Endothelial cell (in vitro differentiated cells): ENCODE results near the gene TAF11. TPM values are rescaled to one million over a fixed set of nuclear protein-coding genes. Genes with fewer than 3 reads are reported as not detected.

Source experiments
- DNase-seq: peaks from one replicate; pipeline ENCODE4 v3.0.0; 2021; ENCODE audit warnings: low spot score
- H3K27ac Mint-ChIP-seq: one replicate; pipeline ENCODE4 v1.8.0; 2021; ENCODE audit warnings: mixed read lengths, inconsistent platforms; ENCODE audit not compliant: unreplicated experiment
- H3K27me3 Mint-ChIP-seq: one replicate; pipeline ENCODE4 v1.8.0; 2021; ENCODE audit warnings: mild to moderate bottlenecking, moderate library complexity, mixed read lengths, inconsistent platforms; ENCODE audit not compliant: unreplicated experiment
- H3K36me3 Mint-ChIP-seq: one replicate; pipeline ENCODE4 v1.8.0; 2021; ENCODE audit warnings: mild to moderate bottlenecking, low read depth, mixed read lengths, inconsistent platforms; ENCODE audit not compliant: unreplicated experiment
- H3K4me1 Mint-ChIP-seq: one replicate; pipeline ENCODE4 v1.8.0; 2021; ENCODE audit warnings: mild to moderate bottlenecking, mixed read lengths, inconsistent platforms; ENCODE audit not compliant: unreplicated experiment
- H3K4me3 Mint-ChIP-seq: one replicate; pipeline ENCODE4 v1.8.0; 2021; ENCODE audit warnings: mild to moderate bottlenecking, mixed read lengths, inconsistent platforms; ENCODE audit not compliant: unreplicated experiment
- H3K9me3 Mint-ChIP-seq: one replicate; pipeline ENCODE4 v1.8.0; 2021; ENCODE audit warnings: mixed read lengths, inconsistent platforms; ENCODE audit not compliant: unreplicated experiment
- total RNA-seq: library from RNA; stranded (reverse); fragmentation: NEBNext Ultra II Directional; extraction: Animal tissue kit (Norgen Biotek cat#: 25700); gene quantifications from one replicate; pipeline ENCODE4 v1.2.1, GENCODE V29; 2021; ENCODE audit not compliant: unreplicated experiment
- TF ChIP-seq, protein P1 (sequence below): fragments of 200-600 bp; sonication (generic); IDR thresholded peaks from one replicate; pipeline ENCODE4 v1.5.0; 2021; ENCODE audit warnings: antibody characterized with exemption; ENCODE audit not compliant: unreplicated experiment

TAF11 gene
- total RNA-seq, 1 donor from 2014 or later, result 45.9 TPM

DNA sequence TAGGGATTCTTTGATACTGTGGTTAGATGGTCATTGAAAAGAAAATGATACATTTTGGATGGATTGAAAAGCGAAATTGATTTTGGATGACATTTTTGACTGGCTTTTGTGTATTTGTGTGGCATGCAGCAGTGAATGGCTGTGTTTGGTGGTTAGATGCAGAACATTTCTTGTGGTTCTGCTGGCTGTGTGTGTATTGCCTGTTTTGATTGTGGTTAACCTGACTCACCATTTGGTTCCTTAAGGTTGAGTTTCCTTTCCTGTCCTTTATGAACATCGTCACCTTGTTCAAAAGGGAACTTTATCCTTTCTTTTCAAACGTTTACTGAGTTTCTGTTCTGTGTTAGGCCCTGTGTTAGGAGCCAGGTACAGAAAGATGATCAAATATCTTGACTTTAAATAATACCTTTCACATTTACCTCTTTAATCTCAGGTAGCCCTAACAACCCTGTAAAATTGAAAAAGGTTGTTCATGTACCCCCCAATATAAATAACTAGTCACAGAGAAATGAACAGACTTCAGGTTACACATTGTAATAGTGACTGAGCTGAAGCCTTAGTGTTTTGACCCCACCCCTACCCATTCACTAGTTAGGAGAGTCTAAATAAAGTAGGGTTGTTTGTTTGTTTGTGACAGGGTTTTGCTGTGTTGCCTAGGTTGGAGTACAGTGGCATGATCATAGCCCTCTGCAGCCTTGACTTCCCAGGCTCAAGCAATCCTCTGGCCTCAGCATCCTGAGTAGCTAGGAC lies 25.0 kb upstream of the TAF11 start:
- peaks cover under 1% of the 10 kb centered on the region for H3K36me3 Mint-ChIP-seq
- H3K9me3 Mint-ChIP-seq, result no peaks in the 10 kb centered on the region
- H3K4me1 Mint-ChIP-seq, result peaks cover 22% of the 10 kb centered on the region
- H3K27ac Mint-ChIP-seq, result no peak overlapping the region
- TF ChIP-seq, protein P1, sequence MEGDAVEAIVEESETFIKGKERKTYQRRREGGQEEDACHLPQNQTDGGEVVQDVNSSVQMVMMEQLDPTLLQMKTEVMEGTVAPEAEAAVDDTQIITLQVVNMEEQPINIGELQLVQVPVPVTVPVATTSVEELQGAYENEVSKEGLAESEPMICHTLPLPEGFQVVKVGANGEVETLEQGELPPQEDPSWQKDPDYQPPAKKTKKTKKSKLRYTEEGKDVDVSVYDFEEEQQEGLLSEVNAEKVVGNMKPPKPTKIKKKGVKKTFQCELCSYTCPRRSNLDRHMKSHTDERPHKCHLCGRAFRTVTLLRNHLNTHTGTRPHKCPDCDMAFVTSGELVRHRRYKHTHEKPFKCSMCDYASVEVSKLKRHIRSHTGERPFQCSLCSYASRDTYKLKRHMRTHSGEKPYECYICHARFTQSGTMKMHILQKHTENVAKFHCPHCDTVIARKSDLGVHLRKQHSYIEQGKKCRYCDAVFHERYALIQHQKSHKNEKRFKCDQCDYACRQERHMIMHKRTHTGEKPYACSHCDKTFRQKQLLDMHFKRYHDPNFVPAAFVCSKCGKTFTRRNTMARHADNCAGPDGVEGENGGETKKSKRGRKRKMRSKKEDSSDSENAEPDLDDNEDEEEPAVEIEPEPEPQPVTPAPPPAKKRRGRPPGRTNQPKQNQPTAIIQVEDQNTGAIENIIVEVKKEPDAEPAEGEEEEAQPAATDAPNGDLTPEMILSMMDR, result no peak
- DNase-seq, result no peak
- no peaks in the 10 kb centered on the region for H3K27me3 Mint-ChIP-seq
- no peak overlapping the region for H3K4me3 Mint-ChIP-seq

DNA sequence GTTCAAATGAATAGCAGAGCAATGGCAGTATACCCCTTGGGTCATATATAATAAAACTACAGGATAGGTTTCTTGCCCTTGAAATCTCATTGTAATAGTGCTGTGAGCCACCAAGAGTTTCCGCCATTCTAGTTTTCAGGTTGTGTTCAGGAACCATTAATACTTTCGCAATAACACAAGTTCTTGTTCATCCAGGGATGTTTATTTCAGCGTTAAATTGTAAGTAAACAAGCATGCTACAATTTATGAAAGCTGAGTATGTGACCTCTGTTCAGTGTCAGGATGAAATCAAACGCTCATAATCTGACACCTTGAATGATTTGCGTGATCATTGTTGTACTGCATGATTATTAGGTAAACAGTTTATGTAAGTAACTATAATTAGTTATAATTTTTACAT lies 24.0 kb upstream of the TAF11 start:
- Mint-ChIP-seq H3K9me3 (no peaks in the 10 kb centered on the region), H3K36me3 (no peaks in the 10 kb centered on the region), H3K27ac (no peak overlapping the region), H3K27me3 (no peaks in the 10 kb centered on the region), H3K4me3 (no peak overlapping the region), H3K4me1 (peaks cover 11% of the 10 kb centered on the region)
- DNase-seq, result no peak
- TF ChIP-seq, protein P1, result no peak

DNA sequence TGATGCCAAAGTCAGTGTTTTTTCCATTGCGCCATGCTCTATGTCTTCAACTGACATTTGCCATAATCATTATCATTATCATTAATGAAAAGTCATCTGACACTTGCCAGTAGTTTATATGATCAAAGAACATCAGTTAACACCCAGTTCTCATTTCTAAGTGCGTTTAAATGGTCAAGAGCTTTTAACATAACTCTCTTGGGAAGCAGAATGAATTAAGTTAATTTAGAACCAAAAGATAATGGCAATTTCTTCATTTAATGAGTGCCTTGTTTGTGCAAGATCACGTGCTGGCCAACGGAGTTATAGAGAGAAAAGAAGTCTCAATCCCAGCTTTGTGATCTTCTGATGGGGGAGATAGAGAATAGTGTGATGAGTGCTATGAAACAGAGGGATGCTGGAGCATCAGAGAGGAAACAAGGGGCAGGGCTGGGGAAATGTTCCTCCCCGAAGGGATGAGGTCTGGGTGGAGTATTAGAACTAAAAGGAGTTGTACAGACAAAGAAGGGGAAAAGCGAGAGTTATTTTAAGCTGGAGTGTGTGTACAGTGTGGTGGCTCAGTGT lies 21.6 kb upstream of the TAF11 start:
- Mint-ChIP-seq H3K27ac (no peak overlapping the region), H3K4me1 (peaks cover 18% of the 10 kb centered on the region), H3K9me3 (no peaks in the 10 kb centered on the region), H3K4me3 (peak overlapping the region; percentile 9), H3K27me3 (peaks cover 2% of the 10 kb centered on the region), H3K36me3 (no peaks in the 10 kb centered on the region)
- TF ChIP-seq, protein P1, result no peak
- DNase-seq, result no peak

DNA sequence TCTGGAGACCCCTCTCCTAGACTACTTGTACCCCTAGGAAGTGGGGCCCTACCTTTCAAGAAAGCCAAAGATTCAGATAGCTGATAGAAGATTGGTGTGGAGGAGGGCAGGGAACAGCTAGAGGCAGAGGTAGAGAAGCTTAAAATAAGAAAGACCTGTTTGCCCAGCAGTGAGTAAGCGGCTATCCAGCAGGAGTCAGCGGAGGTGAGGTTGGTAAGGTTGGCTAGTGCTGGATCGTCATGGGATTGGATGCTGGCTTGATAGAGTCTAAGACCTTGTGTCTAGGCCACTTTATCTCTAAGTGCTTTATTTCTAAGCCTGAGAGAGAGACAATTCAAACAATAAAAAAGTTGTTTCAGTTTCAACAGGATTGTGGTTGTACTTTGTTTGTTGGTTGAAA lies 20.4 kb upstream of the TAF11 start:
- H3K27ac Mint-ChIP-seq, result no peak overlapping the region
- H3K4me3 Mint-ChIP-seq, result no peak overlapping the region
- H3K27me3 Mint-ChIP-seq, result peaks cover 2% of the 10 kb centered on the region
- H3K36me3 Mint-ChIP-seq, result no peaks in the 10 kb centered on the region
- no peaks in the 10 kb centered on the region for H3K9me3 Mint-ChIP-seq
- DNase-seq, result no peak
- peaks cover 18% of the 10 kb centered on the region for H3K4me1 Mint-ChIP-seq
- TF ChIP-seq, protein P1, result no peak

DNA sequence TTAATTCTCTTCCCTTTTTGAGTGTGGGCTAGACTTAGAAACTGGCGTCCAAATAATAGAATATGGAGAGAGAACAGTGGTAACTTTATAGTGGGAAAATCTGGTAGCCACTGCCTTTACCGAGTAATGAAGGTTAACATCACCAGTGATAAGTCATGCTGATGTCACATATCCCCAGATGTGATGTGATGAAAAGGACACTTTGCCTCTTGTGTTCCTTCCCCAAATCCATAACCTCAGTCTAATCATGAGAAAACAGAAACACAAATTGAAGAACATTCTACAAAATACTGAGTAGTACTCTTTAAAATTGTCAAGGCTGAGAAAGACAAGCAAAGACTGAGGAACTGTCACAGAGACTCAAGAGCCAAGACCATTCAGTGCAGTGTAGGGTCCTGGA lies 19.0 kb upstream of the TAF11 start:
- DNase-seq, result no peak
- H3K27ac Mint-ChIP-seq, result no peak overlapping the region
- H3K36me3 Mint-ChIP-seq, result no peaks in the 10 kb centered on the region
- H3K4me3 Mint-ChIP-seq, result no peak overlapping the region
- H3K27me3 Mint-ChIP-seq, result peaks cover 2% of the 10 kb centered on the region
- TF ChIP-seq, protein P1, result no peak
- no peaks in the 10 kb centered on the region for H3K9me3 Mint-ChIP-seq
- H3K4me1 Mint-ChIP-seq, result peaks cover 12% of the 10 kb centered on the region
